Measurements from ENCODE around the gene VPS16. TPM values are rescaled to one million over a fixed set of nuclear protein-coding genes. Genes with fewer than 3 reads are reported as not detected.

The VPS16 gene
- total RNA-seq, 4 donors from 2014 or later, result 26.7 to 44.9 (median 43.4) TPM

GRCh38 chr20:2866236-2866635 lies 25.7 kb downstream of the VPS16 start:
- H3K36me3 ChIP-seq, result peaks cover 37 to 38% of the 10 kb centered on the region in 2 donors
- H3K27me3 ChIP-seq, result no peaks in the 10 kb centered on the region
- no peak overlapping the region for H3K4me3 ChIP-seq (replicated peaks in 1 of 3)
- H3K4me1 ChIP-seq, result no peaks in the 10 kb centered on the region
- DNase-seq, result no peak
- no peak overlapping the region for H3K27ac ChIP-seq
- intact Hi-C loops (cut with DNase I), result no loop called here
- no peaks in the 10 kb centered on the region for H3K9me3 ChIP-seq
- TF ChIP-seq CTCF (IDR thresholded peaks at IDR 0.05) (no peak), POLR2A (IDR thresholded peaks at IDR 0.05) (no peak)
- WGBS, 2 donors, result 93 to 94% methylated on average over 11 of the region's 11 CpGs

GRCh38 chr20:2867081-2867864 lies 26.7 kb downstream of the VPS16 start:
- H3K27me3 ChIP-seq, result no peaks in the 10 kb centered on the region
- H3K4me1 ChIP-seq, result peaks cover 0 to 8% of the 10 kb centered on the region in 2 donors
- intact Hi-C loops (cut with DNase I), result no loop called here
- no peak for DNase-seq
- H3K9me3 ChIP-seq, result no peaks in the 10 kb centered on the region
- H3K36me3 ChIP-seq, result peaks cover 29 to 38% of the 10 kb centered on the region in 2 donors
- no peak overlapping the region for H3K27ac ChIP-seq
- no peak overlapping the region for H3K4me3 ChIP-seq (replicated peaks in 1 of 3)
- 75 to 76% methylated on average over 12 of the region's 12 CpGs for WGBS, 2 donors
- TF ChIP-seq POLR2A (IDR thresholded peaks at IDR 0.05) (no peak), CTCF (IDR thresholded peaks at IDR 0.05) (no peak)

GRCh38 chr20:2869381-2869780 lies 28.8 kb downstream of the VPS16 start:
- H3K36me3 ChIP-seq, result peaks cover 20 to 25% of the 10 kb centered on the region in 2 donors
- intact Hi-C loops (cut with DNase I), result no loop called here
- no peaks in the 10 kb centered on the region for H3K27me3 ChIP-seq
- no peak overlapping the region for H3K4me3 ChIP-seq (replicated peaks in 1 of 3)
- 95% methylated on average over 3 of the region's 3 CpGs for WGBS, 2 donors
- no peak overlapping the region for H3K27ac ChIP-seq
- no peak for TF ChIP-seq POLR2A (IDR thresholded peaks at IDR 0.05)
- TF ChIP-seq CTCF (IDR thresholded peaks at IDR 0.05), result no peak
- no peak for DNase-seq
- no peaks in the 10 kb centered on the region for H3K9me3 ChIP-seq
- H3K4me1 ChIP-seq, result peaks cover 1 to 12% of the 10 kb centered on the region in 2 donors

GRCh38 chr20:2871111-2871465 lies 30.5 kb downstream of the VPS16 start:
- DNase-seq, result no peak
- Histone ChIP-seq H3K4me3 (replicated peaks in 1 of 3) (no peak overlapping the region), H3K27ac (no peak overlapping the region), H3K27me3 (no peaks in the 10 kb centered on the region), H3K4me1 (peaks cover 17 to 23% of the 10 kb centered on the region in 2 donors), H3K9me3 (no peaks in the 10 kb centered on the region), H3K36me3 (peaks cover 8% of the 10 kb centered on the region in 2 donors)
- TF ChIP-seq CTCF (IDR thresholded peaks at IDR 0.05), result no peak
- no peak for TF ChIP-seq POLR2A (IDR thresholded peaks at IDR 0.05)
- 66 to 68% methylated on average over 2 of the region's 2 CpGs for WGBS, 2 donors
- intact Hi-C loops (cut with DNase I), result no loop called here

GRCh38 chr20:2871661-2872458 lies 31.3 kb downstream of the VPS16 start:
- Histone ChIP-seq H3K27me3 (no peaks in the 10 kb centered on the region), H3K27ac (no peak overlapping the region), H3K4me1 (peaks cover 17 to 23% of the 10 kb centered on the region in 2 donors), H3K4me3 (replicated peaks in 1 of 3) (peak overlapping the region in 1 of 3 donors; percentile 82), H3K36me3 (peaks cover 0 to under 1% of the 10 kb centered on the region in 2 donors), H3K9me3 (no peaks in the 10 kb centered on the region)
- no peak for DNase-seq
- TF ChIP-seq CTCF (IDR thresholded peaks at IDR 0.05) (no peak), POLR2A (IDR thresholded peaks at IDR 0.05) (no peak)
- intact Hi-C loops (cut with DNase I), result no loop called here
- WGBS, 2 donors, result 26 to 38% methylated on average over 23 to 26 of the region's 34 CpGs
